A549 (cell line): ENCODE measurements around the gene PNP. TPM values are rescaled to one million over a fixed set of nuclear protein-coding genes. Genes with fewer than 3 reads are reported as not detected.

Experiments used
- ATAC-seq, 2 experiments: fragments of 200-7000 bp in 1 of 2; fragments of >200 bp in 1 of 2; cut with Nextera tagmentation in 1 of 2; cut with Tn5 transposase in 1 of 2; 3 replicates each; pipeline versions ENCODE4 v1.8.0 to v1.9.1; 2018 to 2020; ENCODE audit warnings: mild to moderate bottlenecking in 1 of 2, moderate library complexity in 1 of 2
- CTCF ChIA-PET: fragments of 300-600 bp; sonication (Branson Sonifier 250); formaldehyde crosslinking; extraction: SDS; loops from one replicate; lab custom pipeline; 2021; ENCODE audit warnings: antibody characterized with exemption, inconsistent platforms; lab: Yijun Ruan, JAX
- POLR2A ChIA-PET: fragments of 350-600 bp; formaldehyde crosslinking; extraction: SDS; loops from one replicate; lab custom pipeline; 2021; ENCODE audit warnings: antibody characterized with exemption, inconsistent platforms; lab: Yijun Ruan, JAX
- DNase-seq, 2 experiments: peaks; one replicate each; pipeline versions ENCODE4 v3.0.0 to v3.0.0-alpha.2; 2011 to 2016; ENCODE audit warnings: low read depth in 1 of 2, low spot score in 1 of 2
- FAIRE-seq: peaks from 2 replicates; lab custom pipeline; 2011; peaks lifted over from hg19 to GRCh38; lab: Jason Lieb, UNC
- H3K27ac ChIP-seq, 2 experiments: fragments of >200 bp; sonication (Bioruptor Twin); formaldehyde crosslinking; 3 replicates each; pipeline ENCODE4 v1.5.1; 2016 to 2017
- H3K4me1 ChIP-seq: fragments of >200 bp; sonication (Bioruptor Twin); formaldehyde crosslinking; 3 replicates; pipeline ENCODE4 v1.6.1; 2016
- H3K4me2 ChIP-seq: fragments of >200 bp; sonication (Bioruptor Twin); formaldehyde crosslinking; 3 replicates; pipeline ENCODE4 v1.6.1; 2016
- H3K4me3 ChIP-seq: fragments of >200 bp; sonication (Bioruptor Twin); formaldehyde crosslinking; 3 replicates; pipeline ENCODE4 v1.5.1; 2016
- H3K9me3 ChIP-seq: fragments of >200 bp; sonication (Bioruptor Twin); formaldehyde crosslinking; 3 replicates; pipeline ENCODE4 v1.6.1; 2016
- ATOH8 ChIP-seq: fragments of 250-450 bp; sonication (Bioruptor Pico); IDR thresholded peaks from 2 replicates; pipeline ENCODE4 v1.5.0; 2020; ENCODE audit warnings: low read depth, mild to moderate bottlenecking, moderate library complexity
- BHLHE40 ChIP-seq: IDR thresholded peaks from 2 replicates; pipeline ENCODE4 v1.6.1; 2012; ENCODE audit warnings: low read depth, low read length, inconsistent platforms
- CBX8 ChIP-seq: fragments of 200-600 bp; sonication (generic); IDR thresholded peaks from 2 replicates; pipeline ENCODE4 v1.6.1; 2016
- CTCF ChIP-seq: fragments of >200 bp; sonication (Bioruptor Twin); formaldehyde crosslinking; IDR thresholded peaks from 3 replicates; pipeline ENCODE4 v1.5.1; 2016
- E2F6 ChIP-seq: IDR thresholded peaks from 2 replicates; pipeline ENCODE4 v1.6.1; 2012; ENCODE audit warnings: low read depth, borderline replicate concordance
- ELK1 ChIP-seq: fragments of 150-350 bp; IDR thresholded peaks from 2 replicates; pipeline ENCODE4 v1.6.1; 2014; ENCODE audit warnings: low read depth, mild to moderate bottlenecking, low read length
- EP300 ChIP-seq, 2 experiments: fragments of >200 bp; sonication (Bioruptor Twin); formaldehyde crosslinking; IDR thresholded peaks; 2 replicates in 1 of 2; 3 replicates in 1 of 2; pipeline ENCODE4 v1.6.1; 2016 to 2017
- FOSB ChIP-seq: fragments of 250-450 bp; sonication (Bioruptor Pico); IDR thresholded peaks from 2 replicates; pipeline ENCODE4 v1.5.0; 2020; ENCODE audit warnings: mild to moderate bottlenecking, moderate library complexity
- GATA3 ChIP-seq: IDR thresholded peaks from 2 replicates; pipeline ENCODE4 v1.6.1; 2012; ENCODE audit warnings: borderline replicate concordance
- HES2 ChIP-seq: fragments of >200 bp; sonication (Bioruptor Twin); formaldehyde crosslinking; IDR thresholded peaks from 2 replicates; pipeline ENCODE4 v1.6.1; 2016
- HOXA7 ChIP-seq: fragments of 250-450 bp; sonication (Bioruptor Pico); IDR thresholded peaks from 2 replicates; pipeline ENCODE4 v1.5.0; 2020; ENCODE audit warnings: mild to moderate bottlenecking, moderate library complexity
- HOXB13 ChIP-seq: fragments of 250-450 bp; sonication (Bioruptor Pico); IDR thresholded peaks from 2 replicates; pipeline ENCODE4 v1.5.0; 2020; ENCODE audit warnings: low read depth, mild to moderate bottlenecking, moderate library complexity
- JUNB ChIP-seq: fragments of >200 bp; sonication (Bioruptor Twin); formaldehyde crosslinking; IDR thresholded peaks from 2 replicates; pipeline ENCODE4 v1.6.1; 2016
- MAFK ChIP-seq: fragments of 450-650 bp; IDR thresholded peaks from 2 replicates; pipeline ENCODE4 v1.6.1; 2014; ENCODE audit not compliant: partially characterized antibody
- MAZ ChIP-seq: fragments of 150-350 bp; IDR thresholded peaks from 2 replicates; pipeline ENCODE4 v1.6.1; 2014; ENCODE audit warnings: antibody characterized with exemption, low read depth, low read length, borderline replicate concordance
- NFE2L2 ChIP-seq: fragments of 150-350 bp; conservative IDR thresholded peaks from 2 replicates; pipeline ENCODE4 v1.6.1; 2014; ENCODE audit warnings: low read length
- NPAS2 ChIP-seq: fragments of 250-450 bp; sonication (Bioruptor Pico); IDR thresholded peaks from 2 replicates; pipeline ENCODE4 v1.8.0; 2022; ENCODE audit warnings: mild to moderate bottlenecking, moderate library complexity, borderline replicate concordance
- PBX3 ChIP-seq: IDR thresholded peaks from 2 replicates; pipeline ENCODE4 v1.6.1; 2012
- PHF8 ChIP-seq: fragments of 200-600 bp; sonication (generic); IDR thresholded peaks from 2 replicates; pipeline ENCODE4 v1.6.1; 2016; ENCODE audit warnings: low read depth, mild to moderate bottlenecking, antibody characterized with exemption, moderate library complexity, borderline replicate concordance
- POLR2A ChIP-seq: IDR thresholded peaks from 2 replicates; pipeline ENCODE4 v1.6.1; 2012; ENCODE audit warnings: mild to moderate bottlenecking, low read length
- POLR2AphosphoS2 ChIP-seq: conservative IDR thresholded peaks from 2 replicates; pipeline ENCODE4 v1.6.1; 2012; ENCODE audit warnings: low read length, improper control_type of control experiment, inconsistent platforms
- RAD21 ChIP-seq, 2 experiments: fragments of >200 bp in 1 of 2; sonication (Bioruptor Twin) in 1 of 2; formaldehyde crosslinking in 1 of 2; IDR thresholded peaks in 1 of 2; conservative IDR thresholded peaks in 1 of 2; 2 replicates in 1 of 2; 3 replicates in 1 of 2; pipeline ENCODE4 v1.6.1; 2012 to 2018; ENCODE audit warnings: inconsistent platforms in 1 of 2
- RARB ChIP-seq: fragments of 250-450 bp; sonication (Bioruptor Pico); IDR thresholded peaks from 2 replicates; pipeline ENCODE4 v1.8.0; 2021; ENCODE audit warnings: mild to moderate bottlenecking, moderate library complexity
- RFX5 ChIP-seq: fragments of 450-650 bp; IDR thresholded peaks from 2 replicates; pipeline ENCODE4 v1.7.1; 2014; ENCODE audit warnings: antibody characterized with exemption, mild to moderate bottlenecking, moderate library complexity
- SMC3 ChIP-seq: fragments of >200 bp; sonication (Bioruptor Twin); formaldehyde crosslinking; IDR thresholded peaks from 3 replicates; pipeline ENCODE4 v1.6.1; 2018; ENCODE audit warnings: inconsistent platforms
- SREBF2 ChIP-seq: fragments of 450-650 bp; IDR thresholded peaks from 2 replicates; pipeline ENCODE4 v1.6.1; 2014; ENCODE audit warnings: mild to moderate bottlenecking, moderate library complexity
- TFCP2L1 ChIP-seq: fragments of 250-450 bp; sonication (Bioruptor Pico); IDR thresholded peaks from 2 replicates; pipeline ENCODE4 v1.5.0; 2021; ENCODE audit warnings: mild to moderate bottlenecking
- USF2 ChIP-seq: fragments of 450-650 bp; IDR thresholded peaks from 2 replicates; pipeline ENCODE4 v1.6.1; 2014; ENCODE audit warnings: antibody characterized with exemption
- ZNF302 ChIP-seq: fragments of 250-450 bp; sonication (Bioruptor Pico); IDR thresholded peaks from 2 replicates; pipeline ENCODE4 v1.9.0; 2021; ENCODE audit warnings: inconsistent platforms, mild to moderate bottlenecking, moderate library complexity
- ZSCAN20 ChIP-seq: fragments of 250-450 bp; sonication (Bioruptor Pico); IDR thresholded peaks from 2 replicates; pipeline ENCODE4 v1.8.0; 2022; ENCODE audit warnings: mild to moderate bottlenecking, moderate library complexity
- WGBS: methylation state at CpG from one replicate; pipeline ENCODE4 v1.1.6; 2017; ENCODE audit errors: missing lambda C conversion rate; 5-methylcytosine and 5-hydroxymethylcytosine counted together
- polyA plus RNA-seq, 4 experiments: library from polyadenylated mRNA; depleted of rRNA in 3 of 4; stranded (reverse); fragments of >200 nt; fragmentation: RNase III in 1 of 4; extraction: RNeasy Plus Mini Kit Qiagen cat#74134 plus additional on column Dnase treatment in 1 of 4; gene quantifications; 2 replicates in 3 of 4; 3 replicates in 1 of 4; pipeline ENCODE4 v1.2.3, GENCODE V29; 2011 to 2017

Gene PNP
- polyA plus RNA-seq, 2 of the 4 experiments (the other 2 are of a cell fraction), result 95.9 to 111 TPM

GRCh38 chr14:20438664-20439063 is 30.5 kb upstream of the PNP start:
- H3K9me3 ChIP-seq, result no peaks in the 10 kb centered on the region
- FAIRE-seq (no peak), ATAC-seq (no peak), DNase-seq (no peak)
- 80% methylated on average over 7 of the region's 7 CpGs for WGBS
- H3K4me1 ChIP-seq, result no peaks in the 10 kb centered on the region
- POLR2A ChIA-PET, result interaction anchor here (1.1 kb wide), 1 partner anchor 8 kb away, joined by 4 read pairs; no protein-coding TSS in a partner anchor
- no peak overlapping the region for H3K4me3 ChIP-seq
- no peak overlapping the region for H3K27ac ChIP-seq
- H3K4me2 ChIP-seq, result no peak overlapping the region
- no peak for TF ChIP-seq TFCP2L1
- no peak for TF ChIP-seq RFX5
- no peak for TF ChIP-seq NFE2L2
- TF ChIP-seq GATA3, result no peak
- TF ChIP-seq SMC3, result no peak
- no peak for TF ChIP-seq ZSCAN20 (CRISPR knock-in tag)
- no peak for TF ChIP-seq NPAS2 (CRISPR knock-in tag)
- no peak for TF ChIP-seq BHLHE40
- no peak for TF ChIP-seq PHF8
- no peak for TF ChIP-seq EP300 (IDR thresholded peaks at IDR 0.05)
- no peak for TF ChIP-seq HOXA7 (CRISPR knock-in tag)
- no peak for TF ChIP-seq RAD21 (conservative IDR thresholded peaks at IDR 0.05 in 1 of 2, IDR thresholded peaks at IDR 0.05 in 1 of 2)
- TF ChIP-seq FOSB, result no peak
- no peak for TF ChIP-seq PBX3
- CTCF ChIA-PET, result no interaction called here

GRCh38 chr14:20440465-20440864 is 28.7 kb upstream of the PNP start:
- POLR2A ChIA-PET, result no interaction called here
- H3K4me2 ChIP-seq, result no peak overlapping the region
- H3K4me3 ChIP-seq, result no peak overlapping the region
- H3K4me1 ChIP-seq, result no peaks in the 10 kb centered on the region
- WGBS, result 68% methylated on average over 5 of the region's 5 CpGs
- no peak for FAIRE-seq
- DNase-seq, result no peak
- CTCF ChIA-PET, result interaction anchor here (0.8 kb wide), 1 partner anchor 9 kb away, joined by 4 read pairs; no protein-coding TSS in a partner anchor
- H3K27ac ChIP-seq, result no peak overlapping the region
- ATAC-seq, result peak in 1 of 2 experiments; percentile 16; a peak in 3 of 6 replicates
- no peaks in the 10 kb centered on the region for H3K9me3 ChIP-seq
- no peak for TF ChIP-seq JUNB
- TF ChIP-seq ZSCAN20 (CRISPR knock-in tag), result no peak
- no peak for TF ChIP-seq ELK1
- TF ChIP-seq MAFK, result no peak
- no peak for TF ChIP-seq MAZ
- no peak for TF ChIP-seq POLR2AphosphoS2
- TF ChIP-seq HOXB13 (CRISPR knock-in tag), result no peak
- no peak for TF ChIP-seq POLR2A
- no peak for TF ChIP-seq NPAS2 (CRISPR knock-in tag)
- no peak for TF ChIP-seq CTCF
- TF ChIP-seq E2F6, result no peak
- TF ChIP-seq HES2, result no peak
- no peak for TF ChIP-seq SREBF2
- no peak for TF ChIP-seq RARB
- no peak for TF ChIP-seq ATOH8
- TF ChIP-seq CBX8, result no peak
- no peak for TF ChIP-seq HOXA7 (CRISPR knock-in tag)
- TF ChIP-seq FOSB, result no peak
- no peak for TF ChIP-seq USF2
- no peak for TF ChIP-seq ZNF302 (CRISPR knock-in tag)
